HG03558 (cell line): ENCODE results near the gene BCKDHA.
"Not testable (repeated sequence)": the region's sequence is repeated elsewhere in the genome, so short reads cannot be mapped to it uniquely, and the experiment has no call there.

Source experiments
- ATAC-seq: cut with Tn5 transposase; IDR thresholded peaks from one replicate; pipeline ENCODE4 v1.9.1; 2021; ENCODE audit warnings: moderate number of reproducible peaks; ENCODE audit not compliant: unreplicated experiment; ENCODE audit errors: extremely low read depth

The BCKDHA gene

GRCh38 chr19:41364524-41365391 lies 32.9 kb upstream of the BCKDHA start:
- no peak for ATAC-seq

GRCh38 chr19:41366089-41366488 lies 31.5 kb upstream of the BCKDHA start:
- ATAC-seq, result no peak

- ATAC-seq, result no peak
Observed at GRCh38 chr19:41367848-41368301, 29.7 kb upstream of the BCKDHA start.

- no peak for ATAC-seq
Observed at GRCh38 chr19:41369769-41370168, 27.8 kb upstream of the BCKDHA start.

- not testable (repeated sequence) for ATAC-seq
Observed at GRCh38 chr19:41371119-41371518, 26.5 kb upstream of the BCKDHA start.

GRCh38 chr19:41371541-41371940 lies 26.1 kb upstream of the BCKDHA start:
- no peak for ATAC-seq

GRCh38 chr19:41372501-41372900 lies 25.1 kb upstream of the BCKDHA start:
- no peak for ATAC-seq

GRCh38 chr19:41373993-41374392 lies 23.6 kb upstream of the BCKDHA start:
- no peak for ATAC-seq

GRCh38 chr19:41376241-41376997 lies 21.2 kb upstream of the BCKDHA start, which contains the start of gene TMEM91:
TMEM91 (plus strand) TSS chr19:41376533; CDS start chr19:41378310, 1,777 bp downstream.
- ATAC-seq, result no peak

- ATAC-seq, result no peak
Observed at GRCh38 chr19:41376998-41377365, 20.6 kb upstream of the BCKDHA start.

GRCh38 chr19:41377977-41378709 lies 19.5 kb upstream of the BCKDHA start:
- no peak for ATAC-seq

- not testable (repeated sequence) for ATAC-seq
Observed at GRCh38 chr19:41381536-41381935, 16.1 kb upstream of the BCKDHA start.

- no peak for ATAC-seq
Observed at GRCh38 chr19:41384351-41384750, 13.3 kb upstream of the BCKDHA start.

GRCh38 chr19:41386442-41386841 lies 11.2 kb upstream of the BCKDHA start:
- ATAC-seq, result no peak

GRCh38 chr19:41391618-41392017 lies 6.0 kb upstream of the BCKDHA start:
- ATAC-seq, result no peak

- no peak for ATAC-seq
Observed at GRCh38 chr19:41392775-41393174, 4.8 kb upstream of the BCKDHA start.

- no peak for ATAC-seq
Observed at GRCh38 chr19:41395355-41395754, 2.3 kb upstream of the BCKDHA start.

- no peak for ATAC-seq
Observed at GRCh38 chr19:41398050-41398418, 416 bp downstream of the BCKDHA start.

- no peak for ATAC-seq
Observed at GRCh38 chr19:41398598-41398997, 980 bp downstream of the BCKDHA start.

- no peak for ATAC-seq
Observed at GRCh38 chr19:41399091-41399490, 1.5 kb downstream of the BCKDHA start.

GRCh38 chr19:41399525-41399924 lies 1.9 kb downstream of the BCKDHA start:
- no peak for ATAC-seq
